ENCODE results near the gene RCL1.
A peak's percentile ranks its signal among the peaks of the same experiment; 100 is the strongest.
"Not testable (repeated sequence)": the region's sequence is repeated elsewhere in the genome, so short reads cannot be mapped to it uniquely, and the experiment has no call there.

RCL1 gene

DNA sequence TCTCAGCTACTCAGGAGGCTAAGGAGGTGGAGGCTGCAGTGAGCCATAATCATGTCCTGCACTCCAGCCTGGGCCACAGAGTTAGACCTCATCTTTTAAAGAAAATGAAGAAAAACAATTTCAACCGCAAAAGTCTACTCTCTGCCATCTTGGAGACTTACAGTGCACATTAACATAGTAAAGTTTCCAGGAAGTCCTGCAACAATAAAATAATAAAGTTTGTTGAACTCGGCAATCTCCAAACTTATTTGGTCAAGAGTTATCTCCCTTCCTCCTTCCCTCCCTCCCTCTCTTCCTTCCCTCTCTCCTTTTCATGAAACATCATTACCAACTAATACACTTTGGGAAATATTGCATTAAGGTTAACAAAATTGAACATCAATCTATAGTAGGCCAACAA, 98.2 kb downstream of the RCL1 start:
- peaks cover 2% of the 10 kb centered on the region for H3K36me3 Mint-ChIP-seq (ENCODE audit: low read depth)
- no peaks in the 10 kb centered on the region for H3K27me3 Mint-ChIP-seq
- no peaks in the 10 kb centered on the region for H3K9me3 Mint-ChIP-seq
- H3K4me3 Mint-ChIP-seq = no peak overlapping the region
- H3K27ac Mint-ChIP-seq = no peak overlapping the region
- H3K4me1 Mint-ChIP-seq (ENCODE audit: low read depth) = no peaks in the 10 kb centered on the region

- Mint-ChIP-seq H3K27ac (no peak overlapping the region), H3K27me3 (no peaks in the 10 kb centered on the region), H3K9me3 (no peaks in the 10 kb centered on the region), H3K36me3 (ENCODE audit: low read depth) (no peaks in the 10 kb centered on the region), H3K4me3 (no peak overlapping the region), H3K4me1 (ENCODE audit: low read depth) (no peaks in the 10 kb centered on the region)
These were observed 98.9 kb downstream of the RCL1 start for GRCh38 chr9:4891674-4892073.

GRCh38 chr9:4892501-4893194, 99.9 kb downstream of the RCL1 start:
- H3K27ac Mint-ChIP-seq = no peak overlapping the region
- H3K4me3 Mint-ChIP-seq = no peak overlapping the region
- no peaks in the 10 kb centered on the region for H3K27me3 Mint-ChIP-seq
- H3K4me1 Mint-ChIP-seq (ENCODE audit: low read depth) = no peaks in the 10 kb centered on the region
- H3K9me3 Mint-ChIP-seq = peaks cover 1% of the 10 kb centered on the region
- peaks cover 1% of the 10 kb centered on the region for H3K36me3 Mint-ChIP-seq (ENCODE audit: low read depth)

DNA sequence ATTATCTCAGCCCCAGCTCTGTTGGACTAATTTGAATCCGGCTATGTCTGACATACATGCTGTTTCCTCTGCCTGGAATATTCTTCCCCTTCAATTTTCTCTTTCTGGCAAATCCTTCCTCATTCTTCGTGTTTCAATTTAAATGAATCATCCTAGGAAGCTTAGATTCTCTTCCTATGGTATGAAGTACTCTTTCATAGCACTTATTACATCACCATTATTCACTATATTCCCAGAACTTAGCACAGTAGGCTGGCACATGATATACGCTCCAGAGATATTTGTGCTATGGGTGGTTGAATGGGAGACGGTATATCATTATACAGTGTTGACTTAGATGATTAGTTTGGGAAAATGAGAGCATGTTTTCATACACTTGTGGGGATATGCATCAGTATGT, 101.3 kb downstream of the RCL1 start:
- H3K36me3 Mint-ChIP-seq (ENCODE audit: low read depth) = peaks cover 8% of the 10 kb centered on the region
- H3K4me3 Mint-ChIP-seq = no peak overlapping the region
- H3K27ac Mint-ChIP-seq = no peak overlapping the region
- H3K9me3 Mint-ChIP-seq = peaks cover 12% of the 10 kb centered on the region
- no peaks in the 10 kb centered on the region for H3K27me3 Mint-ChIP-seq
- H3K4me1 Mint-ChIP-seq (ENCODE audit: low read depth) = no peaks in the 10 kb centered on the region

GRCh38 chr9:4899853-4900252, 107.1 kb downstream of the RCL1 start:
- H3K27ac Mint-ChIP-seq; H3K27me3 Mint-ChIP-seq; H3K4me1 Mint-ChIP-seq (ENCODE audit: low read depth); H3K4me3 Mint-ChIP-seq: not testable (repeated sequence)
- H3K9me3 Mint-ChIP-seq = peaks cover 21% of the 10 kb centered on the region
- peaks cover 19% of the 10 kb centered on the region for H3K36me3 Mint-ChIP-seq (ENCODE audit: low read depth)

DNA sequence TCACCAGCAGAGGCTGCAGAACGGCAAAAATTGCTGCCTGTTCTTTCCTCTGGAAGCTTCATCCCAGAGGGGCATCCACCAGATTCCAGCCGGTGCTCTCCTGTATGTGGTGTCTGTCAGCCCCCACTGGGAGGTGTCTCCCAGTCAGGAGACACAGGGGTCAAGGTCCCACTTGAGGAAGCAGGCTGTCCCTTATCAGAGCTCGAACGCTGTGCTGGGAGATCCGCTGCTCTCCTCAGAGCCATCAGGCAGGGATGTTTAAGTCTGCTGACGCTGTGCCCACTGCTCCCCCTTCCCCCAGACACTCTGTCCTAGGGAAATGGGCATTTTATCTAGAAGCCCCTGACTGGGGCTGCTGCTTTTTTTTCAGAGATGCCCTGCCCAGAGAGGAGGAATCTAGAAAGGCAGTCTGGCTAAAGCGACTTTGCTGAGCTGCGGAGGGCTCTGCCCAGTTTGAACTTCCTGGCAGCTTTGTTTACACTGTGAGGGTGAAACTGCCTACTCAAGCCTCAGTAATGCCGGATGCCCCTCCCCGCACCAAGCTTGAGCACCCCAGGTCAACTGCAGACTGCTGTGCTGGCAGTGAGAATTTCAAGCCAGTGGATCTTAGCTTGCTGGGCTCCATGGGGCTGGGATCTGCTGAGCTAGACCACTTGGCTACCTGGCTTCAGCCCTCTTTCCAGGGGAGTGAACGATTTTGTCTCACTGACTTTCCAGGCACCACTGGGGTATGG, 108.8 kb downstream of the RCL1 start:
- not testable (repeated sequence) for H3K27ac Mint-ChIP-seq; H3K4me1 Mint-ChIP-seq (ENCODE audit: low read depth); H3K27me3 Mint-ChIP-seq
- Mint-ChIP-seq H3K9me3 (peaks cover 21% of the 10 kb centered on the region), H3K36me3 (ENCODE audit: low read depth) (peaks cover 19% of the 10 kb centered on the region), H3K4me3 (peak overlapping the region; percentile 8)

- H3K27me3 Mint-ChIP-seq = no peaks in the 10 kb centered on the region
- H3K27ac Mint-ChIP-seq = no peak overlapping the region
- peaks cover 9% of the 10 kb centered on the region for H3K4me1 Mint-ChIP-seq (ENCODE audit: low read depth)
- peaks cover 19% of the 10 kb centered on the region for H3K36me3 Mint-ChIP-seq (ENCODE audit: low read depth)
- H3K4me3 Mint-ChIP-seq = no peak overlapping the region
- peaks cover 21% of the 10 kb centered on the region for H3K9me3 Mint-ChIP-seq
These were observed 109.4 kb downstream of the RCL1 start for GRCh38 chr9:4902135-4902475.

- H3K4me3 Mint-ChIP-seq = no peak overlapping the region
- no peak overlapping the region for H3K27ac Mint-ChIP-seq
- no peaks in the 10 kb centered on the region for H3K27me3 Mint-ChIP-seq
- H3K4me1 Mint-ChIP-seq (ENCODE audit: low read depth) = peaks cover 9% of the 10 kb centered on the region
- H3K36me3 Mint-ChIP-seq (ENCODE audit: low read depth) = peaks cover 11% of the 10 kb centered on the region
- H3K9me3 Mint-ChIP-seq = peaks cover 6% of the 10 kb centered on the region
These were observed 111.8 kb downstream of the RCL1 start for GRCh38 chr9:4904322-4905134.

DNA sequence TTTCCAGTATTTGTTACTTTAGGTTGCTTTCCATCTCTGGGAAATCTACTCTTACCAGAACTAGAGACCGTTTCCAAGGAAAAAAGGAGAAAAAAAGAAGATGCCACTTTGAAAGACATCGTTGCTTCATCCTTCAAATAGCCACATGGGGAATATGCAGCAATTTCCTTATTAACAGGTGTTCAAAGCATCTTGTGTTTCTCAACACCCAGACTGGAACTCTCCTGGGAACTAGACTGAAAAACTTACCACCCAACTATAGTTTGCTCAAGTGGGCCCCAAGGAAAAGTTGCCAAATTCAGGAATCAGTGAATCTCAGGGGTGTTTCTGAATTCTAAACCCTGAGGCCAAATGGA, 112.4 kb downstream of the RCL1 start:
- Mint-ChIP-seq H3K27me3 (no peaks in the 10 kb centered on the region), H3K4me3 (no peak overlapping the region), H3K27ac (no peak overlapping the region), H3K36me3 (ENCODE audit: low read depth) (peaks cover 7% of the 10 kb centered on the region), H3K9me3 (peaks cover 6% of the 10 kb centered on the region), H3K4me1 (ENCODE audit: low read depth) (peaks cover 9% of the 10 kb centered on the region)
